ENCODE results near the gene RAP1B. TPM values are rescaled to one million over a fixed set of nuclear protein-coding genes. Genes with fewer than 3 reads are reported as not detected.

The RAP1B gene
- total RNA-seq = 148 and 158 TPM in 2 replicates

GRCh38 chr12:68610370-68611093, at the start of gene RAP1B:
Gene RAP1B, plus strand, starts transcription at chr12:68610899. Its CDS starts 37,826 bp downstream, at chr12:68648725.

DNA sequence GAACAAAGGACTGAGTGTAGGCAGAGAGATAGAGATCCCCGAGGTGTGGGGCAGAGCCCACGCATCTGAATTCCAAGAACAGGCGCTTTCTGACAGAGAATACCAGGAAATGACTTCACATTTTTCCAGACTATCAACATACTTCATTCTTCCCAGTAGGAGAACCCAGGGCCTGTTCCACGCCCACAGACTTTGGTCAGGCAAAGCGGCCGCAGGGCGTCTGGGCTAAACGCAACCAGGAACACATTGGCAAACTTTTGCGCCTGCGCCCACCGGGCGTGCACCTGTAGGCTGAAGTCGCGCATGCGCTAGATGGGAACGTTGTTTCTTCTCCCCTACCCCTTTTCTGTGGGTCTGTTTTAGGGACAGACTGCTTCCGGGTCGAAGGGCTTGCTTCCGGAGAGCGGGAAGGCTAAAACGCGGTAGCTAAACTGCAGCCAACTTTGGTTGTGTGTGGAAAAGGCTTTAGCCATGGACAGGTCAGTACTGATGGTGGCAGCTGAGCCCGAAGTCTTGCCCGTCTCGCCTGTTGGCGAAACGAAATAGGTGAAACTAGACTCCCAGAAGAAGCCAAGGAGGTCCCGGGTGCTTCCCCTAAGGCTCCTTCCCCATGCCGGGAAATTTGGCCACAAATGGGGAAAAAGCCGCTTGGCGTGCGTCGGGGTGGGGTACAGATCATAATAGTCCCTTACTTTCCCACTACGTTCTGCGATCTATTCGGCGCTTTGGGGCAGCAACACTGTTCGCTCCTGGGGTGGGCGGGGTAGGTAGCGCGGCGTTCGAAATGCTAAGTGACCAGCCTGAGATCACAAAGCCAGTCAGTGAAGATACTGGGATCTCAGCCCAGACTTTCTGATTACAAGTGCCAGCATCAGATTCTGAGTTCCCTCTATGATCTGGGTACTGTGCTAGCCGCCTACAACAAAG, 76.2 kb downstream of the RAP1B start, which contains the start of gene NUP107:
Gene NUP107, plus strand, starts transcription at position 384 of the 927 bp plus-strand sequence. Its CDS starts 88 bp downstream, at position 472.

Other genes starting within 250 kb of the RAP1B start
- gene NUP107, start 76.1 kb downstream of the RAP1B start, total RNA-seq = 32.2 and 42.4 TPM in 2 replicates
- 2.1 and 2.7 TPM in 2 replicates for gene SLC35E3, start 135.3 kb downstream of the RAP1B start, total RNA-seq
- 107 and 191 TPM in 2 replicates for gene MDM2, start 197.3 kb downstream of the RAP1B start, total RNA-seq